ENCODE measurements around the gene CACNB4.

GRCh38 chr2:152083202-152083875, 15.5 kb downstream of the CACNB4 start:
- TF ChIP-seq, protein P1, sequence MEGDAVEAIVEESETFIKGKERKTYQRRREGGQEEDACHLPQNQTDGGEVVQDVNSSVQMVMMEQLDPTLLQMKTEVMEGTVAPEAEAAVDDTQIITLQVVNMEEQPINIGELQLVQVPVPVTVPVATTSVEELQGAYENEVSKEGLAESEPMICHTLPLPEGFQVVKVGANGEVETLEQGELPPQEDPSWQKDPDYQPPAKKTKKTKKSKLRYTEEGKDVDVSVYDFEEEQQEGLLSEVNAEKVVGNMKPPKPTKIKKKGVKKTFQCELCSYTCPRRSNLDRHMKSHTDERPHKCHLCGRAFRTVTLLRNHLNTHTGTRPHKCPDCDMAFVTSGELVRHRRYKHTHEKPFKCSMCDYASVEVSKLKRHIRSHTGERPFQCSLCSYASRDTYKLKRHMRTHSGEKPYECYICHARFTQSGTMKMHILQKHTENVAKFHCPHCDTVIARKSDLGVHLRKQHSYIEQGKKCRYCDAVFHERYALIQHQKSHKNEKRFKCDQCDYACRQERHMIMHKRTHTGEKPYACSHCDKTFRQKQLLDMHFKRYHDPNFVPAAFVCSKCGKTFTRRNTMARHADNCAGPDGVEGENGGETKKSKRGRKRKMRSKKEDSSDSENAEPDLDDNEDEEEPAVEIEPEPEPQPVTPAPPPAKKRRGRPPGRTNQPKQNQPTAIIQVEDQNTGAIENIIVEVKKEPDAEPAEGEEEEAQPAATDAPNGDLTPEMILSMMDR (IDR thresholded peaks at IDR 0.05) = no peak
- TF ChIP-seq JUN (IDR thresholded peaks at IDR 0.05) (no peak), PHF8 (IDR thresholded peaks at IDR 0.05; ENCODE audit: borderline replicate concordance, low read depth) (no peak), POLR2A (IDR thresholded peaks at IDR 0.05; ENCODE audit: low read length) (no peak), CBX2 (IDR thresholded peaks at IDR 0.05; ENCODE audit: borderline replicate concordance, low read depth) (no peak), ESRRA (IDR thresholded peaks at IDR 0.05; ENCODE audit: borderline replicate concordance, low read length) (no peak), ZFP36 (IDR thresholded peaks at IDR 0.05; ENCODE audit: borderline replicate concordance, partially characterized antibody) (no peak), USF2 (IDR thresholded peaks at IDR 0.05) (no peak), CEBPB (IDR thresholded peaks at IDR 0.05) (no peak), SMC3 (IDR thresholded peaks at IDR 0.05) (no peak), CHD2 (IDR thresholded peaks at IDR 0.05; ENCODE audit: low read length, partially characterized antibody) (no peak)
- TF ChIP-seq, protein P2, sequence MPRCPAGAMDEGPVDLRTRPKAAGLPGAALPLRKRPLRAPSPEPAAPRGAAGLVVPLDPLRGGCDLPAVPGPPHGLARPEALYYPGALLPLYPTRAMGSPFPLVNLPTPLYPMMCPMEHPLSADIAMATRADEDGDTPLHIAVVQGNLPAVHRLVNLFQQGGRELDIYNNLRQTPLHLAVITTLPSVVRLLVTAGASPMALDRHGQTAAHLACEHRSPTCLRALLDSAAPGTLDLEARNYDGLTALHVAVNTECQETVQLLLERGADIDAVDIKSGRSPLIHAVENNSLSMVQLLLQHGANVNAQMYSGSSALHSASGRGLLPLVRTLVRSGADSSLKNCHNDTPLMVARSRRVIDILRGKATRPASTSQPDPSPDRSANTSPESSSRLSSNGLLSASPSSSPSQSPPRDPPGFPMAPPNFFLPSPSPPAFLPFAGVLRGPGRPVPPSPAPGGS (IDR thresholded peaks at IDR 0.05) = no peak
